Heart right ventricle (tissue), 16 donors: ENCODE data around the gene CXCL1. TPM values are rescaled to one million over a fixed set of nuclear protein-coding genes. Genes with fewer than 3 reads are reported as not detected.
A peak's percentile ranks its signal among the peaks of the same experiment; 100 is the strongest.

Experiments used
- ATAC-seq, 8 donors: fragments of 200-7000 bp; cut with Tn5 transposase; one replicate each; pipeline ENCODE4 v1.9.1; 2020; ENCODE audit warnings: mild to moderate bottlenecking in 8 of 8, moderate library complexity in 8 of 8, moderate number of reproducible peaks in 1 of 8
- DNase-seq, 2 donors: peaks; one replicate each; pipeline ENCODE4 v3.0.0-alpha.2; 2020
- H3K27ac ChIP-seq, 10 donors: fragments of 200-600 bp; sonication (generic) in 2 of 10; one replicate each; pipeline versions ENCODE4 v1.5.0 to v1.8.0; 2020 to 2022; ENCODE audit warnings: mild to moderate bottlenecking in 3 of 10
- H3K27me3 ChIP-seq, 7 donors: fragments of 200-600 bp; one replicate each; pipeline ENCODE4 v1.8.0; 2021 to 2022; ENCODE audit warnings: mild to moderate bottlenecking in 2 of 7
- H3K36me3 ChIP-seq, 9 donors: fragments of 200-600 bp; sonication (generic) in 1 of 9; one replicate each; pipeline versions ENCODE4 v1.5.0 to v1.8.0; 2020 to 2022; ENCODE audit warnings: mild to moderate bottlenecking in 2 of 9
- H3K4me1 ChIP-seq, 9 donors: fragments of 200-600 bp; sonication (generic) in 1 of 9; one replicate each; pipeline versions ENCODE4 v1.5.0 to v1.8.0; 2020 to 2022; ENCODE audit warnings: mild to moderate bottlenecking in 4 of 9
- H3K4me3 ChIP-seq, 10 donors: fragments of 200-600 bp; sonication (generic) in 2 of 10; one replicate each; pipeline versions ENCODE4 v1.5.0 to v1.8.0; 2020 to 2022; ENCODE audit warnings: mild to moderate bottlenecking in 7 of 10, moderate library complexity in 2 of 10
- H3K9me3 ChIP-seq, 11 donors: fragments of 200-600 bp in 10 of 11; sonication (generic) in 2 of 11; one replicate each; pipeline versions ENCODE4 v1.5.0 to v1.8.0; 2013 to 2022; ENCODE audit warnings: mild to moderate bottlenecking in 2 of 11, control low read depth in 1 of 11, moderate library complexity in 1 of 11
- WGBS, 2 donors: extraction: QIAGEN DNeasy Blood & Tissue Kit; methylation state at CpG; one replicate each; pipeline ENCODE4 v1.1.7; 2013; ENCODE audit warnings: inconsistent platforms in 1 of 2; 5-methylcytosine and 5-hydroxymethylcytosine counted together
- intact Hi-C, 10 donors: fragments of 100-400 bp; cut with DNase I; formaldehyde crosslinking; loops; one replicate each; pipeline versions ENCODE4 v1.11.1 to v1.14.2; 2022
- polyA plus RNA-seq, 2 donors: library from polyadenylated mRNA; stranded (reverse); fragments of 200-250 nt; gene quantifications; one replicate each; pipeline ENCODE4 v1.2.3, GENCODE V29; 2013
- total RNA-seq, 10 donors: library from RNA; stranded (reverse); fragmentation: NEBNext Ultra II Directional in 3 of 10; extraction: Animal tissue kit (Norgen Biotek cat#: 25700) in 3 of 10; gene quantifications; one replicate each; pipeline versions ENCODE4 v1.2.1 to v1.2.4, GENCODE V29; 2021 to 2023
- TF ChIP-seq, protein P1 (sequence below), 9 donors: fragments of 200-600 bp; sonication (generic) in 2 of 9; IDR thresholded peaks; one replicate each; pipeline versions ENCODE4 v1.5.0 to v1.8.0; 2021 to 2022; ENCODE audit warnings: antibody characterized with exemption in 9 of 9, mild to moderate bottlenecking in 5 of 9, moderate library complexity in 1 of 9
- donor health status: Arrhythmogenic right ventricular cardiomyopathy.
- donor health status: ischemic (EF 13 %, LVEDD 7.1; RV severe dilation, severe dysfunction).
- donor health status: healthy with polysubstance abuse.
- donor health status: DM: no; HTN: yes; CAD: no.
- donor health status: DM: no; HTN: no; CAD: no.
- donor health status: ischemic (EF 25% LVEDD 6.9; RV normal size, moderate dysfunction).
- donor health status: ischemic (EF 25% LVEDD 5.7; RV mildly dilated, moderate dysfunction).
- donor health status: healthy.
- donor health status: DM: yes; HTN: yes; CAD: no.
- donor health status: Ischemic cardiomyopathy.
- donor health status: ischemic (EF 35%, LVEDD 5.7; RV mildly dilated, moderate dysfunction).
- donor health status: nonischemic (EF 11% LVEDD 7.7; RV severe dilation, severe dysfunction).
- donor health status: DM: yes; HTN: yes; CAD: no.
- donor health status: PGD.
- donor health status: ischemic (EF 29% LVEDD 5.4; RV normal size, mild dysfunction).
- donor health status: nonischemic (EF 23%, LVEDD 6.1; RV moderate dilation, normal function).

CXCL1 gene
- total and polyA plus RNA-seq, 12 donors, result 0.30 to 15.0 (median 1.5) TPM

DNA sequence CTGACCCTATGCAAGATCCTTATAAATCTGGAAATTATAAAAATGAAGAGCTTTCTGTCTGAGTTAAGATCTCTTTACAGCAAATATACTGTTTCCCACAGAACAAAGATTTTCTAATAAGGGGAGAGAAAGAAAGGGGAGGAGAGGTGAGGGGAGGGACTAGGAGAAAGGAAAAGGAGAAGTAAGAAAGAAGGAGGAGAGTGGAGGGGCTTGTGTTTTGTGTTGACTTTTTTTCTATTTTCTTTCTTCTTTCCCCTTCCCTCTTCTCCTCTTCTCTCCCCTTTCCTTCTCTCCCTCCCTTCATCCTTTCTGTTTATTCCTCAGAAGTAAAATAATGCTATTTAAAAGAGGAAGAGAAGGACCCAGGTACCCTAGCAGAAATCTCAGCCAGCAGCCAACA is 26.5 kb upstream of the CXCL1 start:
- H3K27ac ChIP-seq, result no peak overlapping the region
- intact Hi-C loops, result no loop called here
- H3K27me3 ChIP-seq, result peaks cover 0 to 44% (median 6%) of the 10 kb centered on the region in 7 donors
- TF ChIP-seq, protein P1, sequence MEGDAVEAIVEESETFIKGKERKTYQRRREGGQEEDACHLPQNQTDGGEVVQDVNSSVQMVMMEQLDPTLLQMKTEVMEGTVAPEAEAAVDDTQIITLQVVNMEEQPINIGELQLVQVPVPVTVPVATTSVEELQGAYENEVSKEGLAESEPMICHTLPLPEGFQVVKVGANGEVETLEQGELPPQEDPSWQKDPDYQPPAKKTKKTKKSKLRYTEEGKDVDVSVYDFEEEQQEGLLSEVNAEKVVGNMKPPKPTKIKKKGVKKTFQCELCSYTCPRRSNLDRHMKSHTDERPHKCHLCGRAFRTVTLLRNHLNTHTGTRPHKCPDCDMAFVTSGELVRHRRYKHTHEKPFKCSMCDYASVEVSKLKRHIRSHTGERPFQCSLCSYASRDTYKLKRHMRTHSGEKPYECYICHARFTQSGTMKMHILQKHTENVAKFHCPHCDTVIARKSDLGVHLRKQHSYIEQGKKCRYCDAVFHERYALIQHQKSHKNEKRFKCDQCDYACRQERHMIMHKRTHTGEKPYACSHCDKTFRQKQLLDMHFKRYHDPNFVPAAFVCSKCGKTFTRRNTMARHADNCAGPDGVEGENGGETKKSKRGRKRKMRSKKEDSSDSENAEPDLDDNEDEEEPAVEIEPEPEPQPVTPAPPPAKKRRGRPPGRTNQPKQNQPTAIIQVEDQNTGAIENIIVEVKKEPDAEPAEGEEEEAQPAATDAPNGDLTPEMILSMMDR (IDR thresholded peaks at IDR 0.05), result no peak
- no peak for ATAC-seq
- no peak overlapping the region for H3K4me3 ChIP-seq
- H3K4me1 ChIP-seq, result peaks cover 0 to 14% (median 0%) of the 10 kb centered on the region in 9 donors
- no peaks in the 10 kb centered on the region for H3K9me3 ChIP-seq
- no peak for DNase-seq
- H3K36me3 ChIP-seq, result no peaks in the 10 kb centered on the region

DNA sequence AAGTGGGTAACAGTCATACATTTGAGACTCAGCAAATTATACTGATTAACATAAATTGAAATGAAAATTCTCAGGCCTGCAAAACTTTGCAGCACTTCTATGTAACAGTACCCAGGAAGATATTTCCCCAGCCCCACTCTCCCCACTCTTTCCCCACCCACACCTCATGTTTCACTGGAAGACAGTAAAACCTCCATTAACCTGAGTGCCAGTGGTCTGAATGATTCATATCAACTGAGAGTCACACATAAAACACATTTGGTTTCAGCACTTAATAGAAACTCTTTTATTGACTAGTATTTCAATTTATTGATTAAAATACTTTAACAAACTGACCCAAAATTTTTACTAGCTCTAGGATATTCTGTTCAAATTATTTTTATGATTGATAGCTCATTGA is 25.8 kb upstream of the CXCL1 start:
- no peak overlapping the region for H3K27ac ChIP-seq
- intact Hi-C loops, result no loop called here
- TF ChIP-seq, protein P1 (IDR thresholded peaks at IDR 0.05), result no peak
- H3K4me1 ChIP-seq, result peaks cover 0 to 14% (median 0%) of the 10 kb centered on the region in 9 donors
- H3K9me3 ChIP-seq, result no peaks in the 10 kb centered on the region
- H3K4me3 ChIP-seq, result no peak overlapping the region
- no peaks in the 10 kb centered on the region for H3K36me3 ChIP-seq
- peaks cover 0 to 37% (median 4%) of the 10 kb centered on the region in 7 donors for H3K27me3 ChIP-seq
- no peak for DNase-seq
- ATAC-seq, result no peak

DNA sequence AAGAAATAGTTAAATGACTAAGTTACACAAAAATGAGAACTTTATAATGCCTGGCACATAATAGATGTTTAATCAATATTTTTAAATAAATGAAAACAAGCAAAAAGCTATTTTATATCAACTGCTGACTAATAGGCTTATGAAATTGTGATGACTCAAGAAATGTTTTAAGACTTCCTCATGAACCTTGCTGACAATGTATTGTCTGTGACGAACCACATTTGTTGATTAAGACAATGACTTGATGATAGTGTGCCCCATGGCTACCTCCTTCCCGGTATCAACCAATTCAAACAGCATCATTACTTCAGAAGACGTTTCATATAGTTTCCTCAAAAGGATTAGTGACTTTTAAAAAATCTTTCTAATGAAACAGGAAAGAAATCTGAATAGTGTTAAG is 24.8 kb upstream of the CXCL1 start:
- Histone ChIP-seq H3K9me3 (no peaks in the 10 kb centered on the region), H3K27me3 (peaks cover 0 to 28% (median 4%) of the 10 kb centered on the region in 7 donors), H3K4me1 (peaks cover 0 to 14% (median 0%) of the 10 kb centered on the region in 9 donors), H3K27ac (peak overlapping the region in 1 of 10 donors; percentile 42), H3K4me3 (no peak overlapping the region), H3K36me3 (no peaks in the 10 kb centered on the region)
- WGBS, 2 donors, result 64 to 67% methylated on average over 3 of the region's 3 CpGs
- intact Hi-C loops, result no loop called here
- TF ChIP-seq, protein P1 (IDR thresholded peaks at IDR 0.05), result no peak
- no peak for ATAC-seq
- DNase-seq, result no peak

DNA sequence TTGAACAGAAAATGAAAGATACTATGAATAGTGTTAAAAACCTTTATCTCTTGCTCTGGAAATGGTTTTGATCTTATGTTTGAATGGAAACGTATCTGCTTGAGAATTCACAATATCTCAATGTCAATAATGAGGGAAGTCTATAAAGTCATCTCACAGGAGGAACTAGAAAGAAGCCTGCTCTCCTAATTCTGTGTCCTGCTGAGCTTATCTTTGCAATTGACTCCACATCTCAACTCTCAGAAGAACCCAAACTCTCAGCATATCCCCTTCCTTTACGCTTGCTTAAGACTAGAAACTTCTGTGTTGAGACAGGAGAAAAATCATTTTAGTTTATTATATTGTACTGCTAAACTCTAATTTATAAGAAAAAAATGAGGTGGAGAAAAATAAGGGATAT is 24.4 kb upstream of the CXCL1 start:
- no peaks in the 10 kb centered on the region for H3K9me3 ChIP-seq
- TF ChIP-seq, protein P1 (IDR thresholded peaks at IDR 0.05), result no peak
- intact Hi-C loops, result no loop called here
- DNase-seq (no peak), ATAC-seq (no peak)
- H3K27me3 ChIP-seq, result peaks cover 0 to 23% (median 4%) of the 10 kb centered on the region in 7 donors
- 40% methylated on average over 2 of the region's 2 CpGs for WGBS, 2 donors
- H3K27ac ChIP-seq, result peak overlapping the region in 1 of 10 donors; percentile 42
- H3K4me3 ChIP-seq, result no peak overlapping the region
- H3K36me3 ChIP-seq, result no peaks in the 10 kb centered on the region
- peaks cover 0 to 14% (median 0%) of the 10 kb centered on the region in 9 donors for H3K4me1 ChIP-seq
